GM12878 (cell line): ENCODE data around the gene FAM98C. TPM values are rescaled to one million over a fixed set of nuclear protein-coding genes. Genes with fewer than 3 reads are reported as not detected.

ENCODE experiments used
- ATAC-seq: fragments of 200-7000 bp; cut with Tn5 transposase; 3 replicates; pipeline ENCODE4 v1.9.1; 2020; ENCODE audit warnings: mild to moderate bottlenecking, moderate library complexity
- BruUV-seq: library from RNA; stranded (reverse); fragments of 400-500 nt; replicated peaks from 2 replicates; lab custom pipeline; 2021; lab: Mats Ljungman, UMichigan
- CTCF ChIA-PET: fragments of 300-600 bp; sonication (Branson Sonifier 250); formaldehyde crosslinking; extraction: SDS; loops from one replicate; lab custom pipeline; 2021; ENCODE audit warnings: inconsistent platforms; lab: Yijun Ruan, JAX
- POLR2A ChIA-PET: fragments of 350-600 bp; formaldehyde crosslinking; extraction: SDS; loops from one replicate; lab custom pipeline; 2021; ENCODE audit warnings: inconsistent platforms; lab: Charles Lee
- RAD21 ChIA-PET: fragments of 300-600 bp; sonication (Branson Sonifier 250); formaldehyde crosslinking; loops from one replicate; lab custom pipeline; 2023; ENCODE audit warnings: antibody characterized with exemption; ENCODE audit not compliant: unreplicated experiment; lab: Charles Lee
- SMC1A ChIA-PET: fragments of 300-600 bp; sonication (Branson Sonifier 250); formaldehyde crosslinking; loops from one replicate; lab custom pipeline; 2023; ENCODE audit not compliant: unreplicated experiment, uncharacterized antibody; lab: Charles Lee
- DNase-seq: peaks from one replicate; pipeline ENCODE4 v3.0.0-alpha.2; 2011; ENCODE audit warnings: low read depth, low spot score
- FAIRE-seq: peaks from 3 replicates; lab custom pipeline; 2011; peaks lifted over from hg19 to GRCh38; lab: Jason Lieb, UNC
- H2AFZ ChIP-seq: 2 replicates; pipeline ENCODE4 v1.6.0; 2011; ENCODE audit warnings: low read depth, low read length, control low read depth; ENCODE audit not compliant: control insufficient read depth
- H3K27ac ChIP-seq: 2 replicates; pipeline ENCODE4 v1.5.1; 2011; ENCODE audit warnings: control low read depth; ENCODE audit not compliant: control insufficient read depth, insufficient read depth
- H3K27me3 ChIP-seq, 2 experiments: replicated peaks in 1 of 2; 2 replicates each; pipeline versions ENCODE4 v1.6.0 to v1.6.1; 2011; ENCODE audit warnings: low read length in 1 of 2; ENCODE audit not compliant: control insufficient read depth in 2 of 2, insufficient read depth in 2 of 2
- H3K36me3 ChIP-seq, 2 experiments: 2 replicates each; pipeline ENCODE4 v1.5.1; 2011; ENCODE audit warnings: low read length in 1 of 2; ENCODE audit not compliant: control insufficient read depth in 2 of 2, insufficient read depth in 2 of 2
- H3K4me1 ChIP-seq: 2 replicates; pipeline ENCODE4 v1.6.1; 2011; ENCODE audit warnings: mild to moderate bottlenecking, low read length, moderate library complexity, mixed read lengths; ENCODE audit not compliant: control insufficient read depth, insufficient read depth
- H3K4me2 ChIP-seq: 2 replicates; pipeline ENCODE4 v1.6.0; 2011; ENCODE audit warnings: control low read depth; ENCODE audit not compliant: control insufficient read depth, insufficient read depth
- H3K4me3 ChIP-seq: fragments of 200-600 bp; sonication (generic); 2 replicates; pipeline ENCODE4 v1.5.1; 2016
- H3K79me2 ChIP-seq: 2 replicates; pipeline ENCODE4 v1.6.0; 2011; ENCODE audit warnings: low read length; ENCODE audit not compliant: control insufficient read depth, insufficient read depth
- H3K9ac ChIP-seq: 2 replicates; pipeline ENCODE4 v1.8.0; 2011; ENCODE audit warnings: low read length, control low read depth, mixed read lengths; ENCODE audit not compliant: control insufficient read depth, insufficient read depth
- H3K9me3 ChIP-seq: replicated peaks from 3 replicates; pipeline ENCODE4 v1.5.1; 2011; ENCODE audit warnings: mild to moderate bottlenecking, low read length; ENCODE audit not compliant: control insufficient read depth, insufficient read depth
- H4K20me1 ChIP-seq: 2 replicates; pipeline ENCODE4 v1.6.0; 2011; ENCODE audit not compliant: control insufficient read depth, insufficient read depth
- CREM ChIP-seq: IDR thresholded peaks from 2 replicates; pipeline ENCODE4 v1.6.1; 2014; ENCODE audit warnings: antibody characterized with exemption, low read depth
- DPF2 ChIP-seq: fragments of 450-650 bp; IDR thresholded peaks from 2 replicates; pipeline ENCODE4 v1.6.1; 2017; ENCODE audit warnings: mild to moderate bottlenecking
- RAD21 ChIP-seq: IDR thresholded peaks from 2 replicates; pipeline ENCODE4 v1.6.1; 2011; ENCODE audit warnings: mild to moderate bottlenecking, low read depth, low read length, moderate library complexity; ENCODE audit not compliant: insufficient read depth
- RB1 ChIP-seq: fragments of 450-650 bp; formaldehyde crosslinking; IDR thresholded peaks from 2 replicates; pipeline ENCODE4 v1.6.1; 2017; ENCODE audit warnings: mild to moderate bottlenecking, borderline replicate concordance
- STAT1 ChIP-seq: fragments of 450-650 bp; conservative IDR thresholded peaks from 2 replicates; pipeline ENCODE4 v1.6.1; 2014; ENCODE audit warnings: antibody characterized with exemption, mild to moderate bottlenecking
- YY1 ChIP-seq: IDR thresholded peaks from 2 replicates; pipeline ENCODE4 v1.6.1; 2011; ENCODE audit warnings: low read depth, mild to moderate bottlenecking, low read length
- ZBTB11 ChIP-seq: fragments of 450-650 bp; formaldehyde crosslinking; IDR thresholded peaks from 2 replicates; pipeline ENCODE4 v1.5.0; 2022; ENCODE audit warnings: mild to moderate bottlenecking, missing genetic modification characterization
- ZNF207 ChIP-seq: fragments of 450-650 bp; IDR thresholded peaks from 2 replicates; pipeline ENCODE4 v1.6.1; 2014; ENCODE audit warnings: antibody characterized with exemption, mild to moderate bottlenecking, borderline replicate concordance
- WGBS: methylation state at CpG from one replicate; pipeline ENCODE4 v1.1.6; 2016; ENCODE audit warnings: low lambda C conversion rate; ENCODE audit not compliant: insufficient replicate concordance, insufficient coverage; ENCODE audit errors: missing lambda C conversion rate; 5-methylcytosine and 5-hydroxymethylcytosine counted together
- in situ Hi-C: fragments of 300-500 bp; cut with MboI; formaldehyde crosslinking; loops from 9 replicates; pipeline ENCODE4 v1.14.3; 2018; ENCODE audit warnings: mixed read lengths
- intact Hi-C: fragments of 100-400 bp; cut with micrococcal nuclease; formaldehyde crosslinking; loops from one replicate; pipeline ENCODE4 v1.14.2; 2022; ENCODE audit not compliant: unreplicated experiment
- polyA plus RNA-seq, 11 experiments: library from polyadenylated mRNA; depleted of rRNA in 4 of 11; unstranded in 6 of 11; stranded (reverse) in 5 of 11; fragments of >200 nt; fragmentation: Nextera tagmentation in 4 of 11; fragmentation: Illumina TruSeq in 1 of 11; extraction: Ambion mirVana in 4 of 11; extraction: Trizol in 1 of 11; gene quantifications; 1 replicate in 1 of 11; 2 replicates in 10 of 11; pipeline versions ENCODE4 v1.2.1 to v1.2.3, GENCODE V29; 2011 to 2016; ENCODE audit warnings: inconsistent platforms in 2 of 11, missing spikeins in 2 of 11, low read depth in 1 of 11
- total RNA-seq, 4 experiments: library from RNA; depleted of rRNA in 3 of 4; stranded (reverse); fragments of >200 nt in 3 of 4; fragmentation: Illumina TruSeq in 1 of 4; extraction: Trizol in 1 of 4; gene quantifications; 2 replicates each; pipeline versions ENCODE4 v1.2.1 to v1.2.3, GENCODE V29; 2013 to 2021

Gene FAM98C
- total and polyA plus RNA-seq, 10 of the 15 experiments (the other 5 are each of a cell fraction or from before 2014, with no cell fraction given): 1.4 to 17.2 (median 9.5) TPM

GRCh38 chr19:38434549-38435051 is 31.7 kb downstream of the FAM98C start:
- SMC1A ChIA-PET: interaction anchor here (0.6 kb wide), 1 partner anchor 119 kb away, joined by 3 read pairs; the partner anchor contains the start of gene YIF1B
- DNase-seq: no peak
- H3K79me2 ChIP-seq: no peaks in the 10 kb centered on the region
- POLR2A ChIA-PET: interaction anchor here (0.6 kb wide), 1 partner anchor 413 kb away, joined by 3 read pairs; no protein-coding TSS in a partner anchor
- no peaks in the 10 kb centered on the region for H3K27me3 ChIP-seq
- H3K4me3 ChIP-seq: no peak overlapping the region
- no peak overlapping the region for H3K9ac ChIP-seq
- H3K36me3 ChIP-seq: no peaks in the 10 kb centered on the region
- TF ChIP-seq STAT1 (no peak), RB1 (no peak), CREM (no peak), RAD21 (no peak), ZNF207 (no peak), YY1 (no peak), ZBTB11 (no peak), DPF2 (no peak)
- H3K4me1 ChIP-seq: no peaks in the 10 kb centered on the region
- WGBS: 33% methylated on average over 13 of the region's 13 CpGs
- no peak overlapping the region for H2AFZ ChIP-seq
- H3K27ac ChIP-seq: no peak overlapping the region
- no peak for ATAC-seq
- BruUV-seq: no TSS peak
- H3K4me2 ChIP-seq: no peak overlapping the region
- RAD21 ChIA-PET: interaction anchor here (0.6 kb wide), 1 partner anchor 32 kb away, joined by 3 read pairs; the partner anchor contains the start of gene FAM98C
- no peaks in the 10 kb centered on the region for H4K20me1 ChIP-seq
- in situ Hi-C loops: no loop called here
- FAIRE-seq: no peak
- no peaks in the 10 kb centered on the region for H3K9me3 ChIP-seq
- intact Hi-C loops: no loop called here
- CTCF ChIA-PET: no interaction called here
